Colonic mucosa (tissue), 4 donors: Measurements from ENCODE around the gene AKT1. TPM values are rescaled to one million over a fixed set of nuclear protein-coding genes. Genes with fewer than 3 reads are reported as not detected.
A peak's percentile ranks its signal among the peaks of the same experiment; 100 is the strongest.

Source experiments
- DNase-seq: peaks from one replicate; pipeline ENCODE4 v3.0.0-alpha.2; 2020
- H3K27ac ChIP-seq: fragments of 200-600 bp; one replicate; pipeline ENCODE4 v1.8.0; 2021
- H3K27me3 ChIP-seq: fragments of 200-600 bp; one replicate; pipeline ENCODE4 v1.8.0; 2021
- H3K36me3 ChIP-seq: fragments of 200-600 bp; one replicate; pipeline ENCODE4 v1.8.0; 2021
- H3K4me1 ChIP-seq: fragments of 200-600 bp; one replicate; pipeline ENCODE4 v1.8.0; 2021; ENCODE audit warnings: mild to moderate bottlenecking
- H3K4me3 ChIP-seq: fragments of 200-600 bp; one replicate; pipeline ENCODE4 v1.8.0; 2021
- H3K9ac ChIP-seq, 2 donors: one replicate each; pipeline ENCODE4 v1.7.0; 2013; ENCODE audit warnings: control low read depth in 2 of 2, low read depth in 2 of 2, low read length in 2 of 2
- H3K9me3 ChIP-seq: fragments of 200-600 bp; one replicate; pipeline ENCODE4 v1.8.0; 2021
- CTCF ChIP-seq: fragments of 200-600 bp; IDR thresholded peaks from one replicate; pipeline ENCODE4 v1.8.0; 2022; ENCODE audit warnings: antibody characterized with exemption, mild to moderate bottlenecking
- intact Hi-C: fragments of 100-400 bp; cut with DNase I; formaldehyde crosslinking; loops from one replicate; pipeline ENCODE4 v1.14.1; 2022
- total RNA-seq, 2 donors: library from RNA; stranded (reverse); fragmentation: NEBNext Ultra II Directional in 1 of 2; extraction: Animal tissue kit (Norgen Biotek cat#: 25700) in 1 of 2; gene quantifications; one replicate each; pipeline ENCODE4 v1.2.1, GENCODE V29; 2021
- donor health status: healthy.
- donor health status: DM: no; HTN: no; CAD: no.
- donor health status: DM: no; HTN: no; CAD: no.

The AKT1 gene
- total RNA-seq, 2 donors from 2014 or later, result 117 to 181 TPM

GRCh38 chr14:104772707-104773504, 22.6 kb downstream of the AKT1 start:
- Histone ChIP-seq H3K4me3 (no peak overlapping the region), H3K4me1 (peaks cover 3% of the 10 kb centered on the region), H3K27me3 (no peaks in the 10 kb centered on the region), H3K9me3 (no peaks in the 10 kb centered on the region), H3K27ac (no peak overlapping the region), H3K36me3 (peaks cover 3% of the 10 kb centered on the region), H3K9ac (no peak overlapping the region)
- TF ChIP-seq CTCF, result no peak
- no peak for DNase-seq
- intact Hi-C loops, result loop anchor here (10.0 kb wide), 1 partner anchor 282 kb away; no protein-coding TSS in a partner anchor

- peaks cover 3% of the 10 kb centered on the region for H3K36me3 ChIP-seq
- no peak overlapping the region for H3K27ac ChIP-seq
- DNase-seq, result peak; percentile 52
- no peak for TF ChIP-seq CTCF
- H3K4me1 ChIP-seq, result peaks cover 3% of the 10 kb centered on the region
- no peak overlapping the region for H3K9ac ChIP-seq
- H3K27me3 ChIP-seq, result no peaks in the 10 kb centered on the region
- no peaks in the 10 kb centered on the region for H3K9me3 ChIP-seq
- no peak overlapping the region for H3K4me3 ChIP-seq
- intact Hi-C loops, result loop anchor here (10.0 kb wide), 1 partner anchor 283 kb away; no protein-coding TSS in a partner anchor
Observed at GRCh38 chr14:104771918-104772706, 23.4 kb downstream of the AKT1 start.

DNA sequence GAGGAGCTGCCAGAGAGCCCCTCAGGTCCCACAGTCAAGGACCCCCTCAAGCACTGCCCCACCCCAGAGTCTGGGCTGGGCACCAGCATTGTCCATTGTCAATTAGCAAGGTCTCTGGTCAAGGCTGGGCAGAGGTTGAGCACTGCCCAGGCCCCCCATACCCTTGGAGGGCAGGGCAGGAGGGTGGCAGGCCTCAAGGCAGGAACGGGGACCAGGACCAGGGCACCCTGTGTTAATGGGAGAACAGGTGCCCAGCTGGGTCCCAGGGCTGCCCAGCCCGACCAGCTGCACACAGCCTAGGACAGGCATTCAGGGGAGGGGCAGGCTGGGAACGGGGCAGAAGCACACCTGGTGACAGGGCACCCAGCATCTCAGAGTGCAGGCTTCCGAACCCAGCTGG, 24.2 kb downstream of the AKT1 start:
- no peak overlapping the region for H3K9ac ChIP-seq
- TF ChIP-seq CTCF, result no peak
- no peak overlapping the region for H3K4me3 ChIP-seq
- H3K27me3 ChIP-seq, result no peaks in the 10 kb centered on the region
- DNase-seq, result no peak
- peaks cover 3% of the 10 kb centered on the region for H3K36me3 ChIP-seq
- H3K4me1 ChIP-seq, result peaks cover 3% of the 10 kb centered on the region
- intact Hi-C loops, result loop anchor here (10.0 kb wide), 1 partner anchor 283 kb away; no protein-coding TSS in a partner anchor
- no peak overlapping the region for H3K27ac ChIP-seq
- no peaks in the 10 kb centered on the region for H3K9me3 ChIP-seq

DNA sequence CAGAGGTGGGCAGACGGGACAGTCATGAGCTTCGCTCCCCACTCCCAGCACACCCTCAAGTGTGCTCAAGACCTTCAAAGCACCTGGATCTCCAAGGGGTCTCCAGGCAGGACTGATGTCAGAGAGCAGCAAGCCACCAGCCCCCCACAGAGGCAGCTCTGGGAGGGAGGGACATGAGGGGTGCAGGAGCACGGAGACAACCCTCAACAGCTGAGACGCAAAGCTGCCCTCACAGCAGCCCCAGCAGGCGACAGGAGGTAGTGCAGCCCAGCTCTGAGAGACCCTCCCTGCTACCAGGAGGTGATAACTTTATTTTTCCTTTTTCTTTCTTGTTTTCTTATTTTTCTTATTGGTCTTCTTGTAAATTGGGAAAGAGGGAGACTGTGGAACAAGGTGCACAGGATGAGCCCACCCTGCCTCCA, 24.7 kb downstream of the AKT1 start:
- intact Hi-C loops, result loop anchor here (10.0 kb wide), 1 partner anchor 284 kb away; no protein-coding TSS in a partner anchor
- DNase-seq, result no peak
- TF ChIP-seq CTCF, result no peak
- peaks cover 3% of the 10 kb centered on the region for H3K4me1 ChIP-seq
- no peak overlapping the region for H3K27ac ChIP-seq
- H3K4me3 ChIP-seq, result no peak overlapping the region
- no peaks in the 10 kb centered on the region for H3K27me3 ChIP-seq
- H3K9me3 ChIP-seq, result no peaks in the 10 kb centered on the region
- H3K9ac ChIP-seq, result no peak overlapping the region
- peaks cover 3% of the 10 kb centered on the region for H3K36me3 ChIP-seq

DNA sequence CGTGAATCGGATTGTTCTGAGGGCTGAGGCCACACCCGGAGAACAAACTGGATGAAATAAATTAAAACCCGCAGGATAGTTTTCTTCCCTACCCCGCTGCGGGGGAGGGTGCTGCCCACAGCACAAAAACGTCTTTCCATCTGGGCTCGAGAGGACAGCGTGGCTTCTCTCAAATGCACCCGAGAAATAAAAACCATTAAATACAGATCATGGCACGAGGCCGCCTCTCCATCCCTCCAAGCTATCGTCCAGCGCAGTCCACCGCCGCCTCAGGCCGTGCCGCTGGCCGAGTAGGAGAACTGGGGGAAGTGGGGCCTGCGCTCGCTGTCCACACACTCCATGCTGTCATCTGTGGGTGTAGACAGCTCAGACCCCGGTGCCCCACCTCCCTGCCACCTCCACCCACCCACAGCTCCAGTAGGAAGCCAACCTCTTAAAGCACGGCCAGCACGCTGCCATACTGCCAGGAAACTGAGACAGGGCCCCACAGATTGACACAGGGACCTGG, 25.4 kb downstream of the AKT1 start:
- Histone ChIP-seq H3K4me1 (peaks cover 3% of the 10 kb centered on the region), H3K27ac (no peak overlapping the region), H3K36me3 (peaks cover 3% of the 10 kb centered on the region), H3K27me3 (no peaks in the 10 kb centered on the region), H3K9ac (no peak overlapping the region), H3K4me3 (no peak overlapping the region), H3K9me3 (no peaks in the 10 kb centered on the region)
- intact Hi-C loops, result loop anchor here (10.0 kb wide), 1 partner anchor 285 kb away; no protein-coding TSS in a partner anchor
- no peak for TF ChIP-seq CTCF
- DNase-seq, result no peak
